Duodenal mucosa (tissue), 2 donors: Measurements from ENCODE around the gene RPS6KB2.
A peak's percentile ranks its signal among the peaks of the same experiment; 100 is the strongest.

Experiments used
- H3K27ac ChIP-seq: one replicate; pipeline ENCODE4 v1.7.0; 2013; ENCODE audit warnings: low read depth, low read length
- H3K27me3 ChIP-seq, 2 donors: one replicate each; pipeline ENCODE4 v1.7.0; 2013; ENCODE audit warnings: low read length in 2 of 2, control low read depth in 1 of 2; ENCODE audit not compliant: insufficient read depth in 2 of 2, control insufficient read depth in 1 of 2
- H3K36me3 ChIP-seq, 2 donors: one replicate each; pipeline ENCODE4 v1.7.0; 2013; ENCODE audit warnings: low read length in 2 of 2, control low read depth in 1 of 2; ENCODE audit not compliant: insufficient read depth in 2 of 2, control insufficient read depth in 1 of 2
- H3K4me1 ChIP-seq, 2 donors: one replicate each; pipeline ENCODE4 v1.7.0; 2013; ENCODE audit warnings: low read length in 2 of 2, control low read depth in 1 of 2; ENCODE audit not compliant: insufficient read depth in 2 of 2, control insufficient read depth in 1 of 2
- H3K4me3 ChIP-seq, 2 donors: one replicate each; pipeline ENCODE4 v1.7.0; 2013; ENCODE audit warnings: low read length in 2 of 2, low read depth in 1 of 2
- H3K9ac ChIP-seq, 2 donors: one replicate each; pipeline ENCODE4 v1.7.0; 2013; ENCODE audit warnings: low read length in 2 of 2, low read depth in 1 of 2
- H3K9me3 ChIP-seq, 2 donors: one replicate each; pipeline ENCODE4 v1.7.0; 2013; ENCODE audit warnings: low read length in 2 of 2, control low read depth in 1 of 2; ENCODE audit not compliant: control insufficient read depth in 1 of 2

Gene RPS6KB2

DNA sequence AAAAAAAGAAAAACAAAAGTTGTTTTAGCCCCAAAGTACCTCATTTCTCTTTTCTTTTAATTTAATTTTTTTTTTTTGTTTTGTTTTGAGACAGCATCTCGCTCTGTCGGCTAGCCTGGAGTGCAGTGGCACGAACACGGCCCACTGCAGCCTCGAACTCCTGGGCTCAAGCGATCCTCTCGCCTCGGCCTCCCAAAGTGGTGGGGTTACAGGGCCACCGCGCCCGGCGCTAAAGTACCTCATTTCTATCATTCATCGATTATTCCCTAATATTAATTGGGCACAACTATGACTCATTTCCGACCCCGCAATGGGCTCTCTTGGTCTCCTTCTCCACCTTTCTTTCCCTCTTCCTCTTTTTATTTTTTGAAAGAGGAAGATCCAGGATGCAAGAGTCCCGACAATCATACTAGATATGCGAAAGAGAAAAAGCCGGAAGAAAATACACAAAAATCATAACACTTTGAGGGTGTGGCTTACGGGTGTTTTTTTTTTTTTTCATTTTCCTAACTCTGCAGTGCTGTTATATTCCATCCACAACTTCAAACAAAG lies 54.1 kb downstream of the RPS6KB2 start:
- Histone ChIP-seq H3K9me3 (no peaks in the 10 kb centered on the region), H3K4me1 (peaks cover 14 to 36% of the 10 kb centered on the region in 2 donors), H3K4me3 (peak overlapping the region; percentile 73 to 85), H3K27ac (peak overlapping the region; percentile 81), H3K27me3 (no peaks in the 10 kb centered on the region), H3K9ac (peak overlapping the region; percentile 66 to 76), H3K36me3 (peaks cover 0 to 3% of the 10 kb centered on the region in 2 donors)

DNA sequence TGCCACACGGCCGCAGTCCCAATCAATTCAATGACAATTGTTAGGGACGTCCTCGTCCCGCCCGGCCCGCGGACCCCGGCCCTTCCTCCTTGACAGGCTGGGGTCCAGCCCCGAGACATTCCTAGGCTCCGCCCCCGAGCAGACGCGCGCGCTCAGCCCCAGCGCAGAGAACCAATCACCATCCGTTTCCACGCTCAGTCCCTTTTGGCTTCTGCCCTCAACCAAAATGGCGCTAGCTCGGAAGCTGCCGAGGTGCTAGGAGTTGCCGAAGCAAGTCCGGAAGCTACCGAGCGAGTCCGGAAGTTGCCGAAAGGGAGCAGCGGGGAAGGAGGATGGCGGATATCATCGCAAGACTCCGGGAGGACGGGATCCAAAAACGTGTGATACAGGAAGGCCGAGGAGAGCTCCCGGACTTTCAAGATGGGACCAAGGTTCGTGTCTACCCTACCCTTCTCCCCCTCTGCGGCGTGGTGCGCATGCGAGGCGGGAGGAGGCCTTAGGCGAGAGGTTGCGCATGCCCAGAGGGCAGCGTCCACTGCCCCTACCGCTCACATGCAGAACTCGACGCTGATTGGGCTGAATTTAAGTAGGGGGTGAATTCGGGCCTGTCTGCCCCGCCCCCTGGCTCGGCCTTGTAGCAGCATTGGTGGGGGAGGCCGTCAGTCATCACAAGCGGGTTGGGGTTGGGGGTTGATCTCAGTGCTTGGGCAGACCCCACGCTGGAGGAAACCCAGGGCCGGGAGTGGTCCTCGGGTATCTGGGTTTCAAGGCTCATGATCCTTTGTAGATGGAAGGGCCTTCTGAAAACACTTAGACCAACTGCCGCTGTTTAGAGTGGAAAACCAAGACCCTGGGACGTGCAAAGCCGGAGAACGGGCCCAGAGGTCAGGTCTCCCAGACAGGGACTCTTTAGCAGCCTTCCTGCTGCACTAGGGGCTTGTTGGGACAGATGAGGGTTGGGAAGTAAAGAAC lies 54.8 kb downstream of the RPS6KB2 start, which contains the start of gene AIP:
AIP (plus strand) TSS at position 200 of the 972 bp plus-strand sequence; CDS start at position 333, 133 bp downstream.
- Histone ChIP-seq H3K36me3 (peaks cover 0 to 3% of the 10 kb centered on the region in 2 donors), H3K27ac (peak within 1 kb of the TSS; percentile 81), H3K9me3 (no peaks in the 10 kb centered on the region), H3K4me3 (peak within 1 kb of the TSS; percentile 73 to 85), H3K4me1 (peaks cover 14 to 36% of the 10 kb centered on the region in 2 donors), H3K27me3 (no peaks in the 10 kb centered on the region), H3K9ac (peak within 1 kb of the TSS; percentile 66 to 76)

DNA sequence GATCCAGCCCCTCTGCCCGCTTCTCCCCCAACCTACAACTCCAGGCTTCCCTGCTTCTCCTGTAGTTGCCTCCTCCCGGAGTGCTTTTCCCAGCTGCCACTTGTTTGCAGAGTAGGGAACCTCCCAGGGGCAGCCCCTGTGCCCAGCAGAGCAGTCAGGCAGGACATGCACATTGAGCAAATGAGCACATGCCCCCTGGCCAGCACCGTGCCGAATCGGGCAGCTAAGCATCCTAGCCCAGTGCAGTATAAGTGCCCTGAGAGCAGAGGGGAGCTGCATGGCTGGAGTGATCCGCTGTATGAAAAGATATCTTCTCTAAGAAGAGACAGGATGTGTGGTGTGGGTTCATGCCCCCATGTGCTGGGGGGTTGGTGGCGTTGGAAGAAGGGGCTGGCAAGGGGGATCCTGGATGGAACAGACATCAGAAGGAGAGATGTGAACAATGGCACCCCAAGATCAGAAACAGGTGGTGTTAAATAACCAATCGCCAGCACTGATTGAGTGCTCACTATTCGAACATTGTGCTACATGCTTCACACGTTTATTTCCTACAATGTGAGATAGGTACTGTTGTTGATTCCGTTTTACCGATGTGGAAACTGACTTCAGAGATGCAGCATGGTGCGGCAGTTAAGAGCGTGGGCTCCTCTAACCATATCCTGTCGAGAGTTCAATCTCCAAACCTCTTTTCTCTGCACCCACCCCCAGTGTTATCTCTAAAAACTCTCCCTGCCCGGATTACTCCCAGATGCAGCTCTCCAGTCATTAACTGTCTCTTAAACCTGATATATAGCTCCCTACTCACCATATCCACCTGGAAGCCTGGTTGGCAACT lies 55.8 kb downstream of the RPS6KB2 start:
- peak overlapping the region; percentile 47 to 66 for H3K9ac ChIP-seq
- H3K27ac ChIP-seq, result peak overlapping the region; percentile 81
- H3K36me3 ChIP-seq, result peaks cover 0 to 3% of the 10 kb centered on the region in 2 donors
- no peaks in the 10 kb centered on the region for H3K9me3 ChIP-seq
- H3K4me1 ChIP-seq, result peaks cover 14 to 36% of the 10 kb centered on the region in 2 donors
- H3K27me3 ChIP-seq, result no peaks in the 10 kb centered on the region
- peak overlapping the region; percentile 73 to 85 for H3K4me3 ChIP-seq

GRCh38 chr11:67484847-67485311 lies 56.6 kb downstream of the RPS6KB2 start:
- Histone ChIP-seq H3K27me3 (no peaks in the 10 kb centered on the region), H3K4me3 (peak overlapping the region in 1 of 2 donors; percentile 85), H3K9me3 (no peaks in the 10 kb centered on the region), H3K4me1 (peaks cover 14 to 36% of the 10 kb centered on the region in 2 donors), H3K27ac (no peak overlapping the region), H3K9ac (peak overlapping the region; percentile 39 to 66), H3K36me3 (peaks cover 4 to 12% of the 10 kb centered on the region in 2 donors)
